HUES48 (cell line): ENCODE measurements around the gene GAPVD1.
"Not testable (repeated sequence)": the region's sequence is repeated elsewhere in the genome, so short reads cannot be mapped to it uniquely, and the experiment has no call there.

Source experiments
- H3K27ac ChIP-seq: one replicate; pipeline ENCODE4 v1.7.0; 2013; ENCODE audit warnings: low read depth, low read length, inconsistent platforms
- H3K27me3 ChIP-seq: 2 replicates; pipeline ENCODE4 v1.6.1; 2013; ENCODE audit warnings: mild to moderate bottlenecking, low read length; ENCODE audit not compliant: control insufficient read depth, insufficient read depth
- H3K36me3 ChIP-seq: 2 replicates; pipeline ENCODE4 v1.6.1; 2013; ENCODE audit warnings: low read length; ENCODE audit not compliant: control insufficient read depth, insufficient read depth
- H3K4me1 ChIP-seq: 2 replicates; pipeline ENCODE4 v1.6.1; 2013; ENCODE audit warnings: mild to moderate bottlenecking, low read length; ENCODE audit not compliant: control insufficient read depth, insufficient read depth
- H3K4me3 ChIP-seq: 2 replicates; pipeline ENCODE4 v1.5.1; 2013; ENCODE audit warnings: mild to moderate bottlenecking, low read depth, low read length
- H3K9ac ChIP-seq: 2 replicates; pipeline ENCODE4 v1.6.1; 2013; ENCODE audit warnings: mild to moderate bottlenecking, low read depth, low read length, moderate library complexity
- H3K9me3 ChIP-seq: 2 replicates; pipeline ENCODE4 v1.6.1; 2013; ENCODE audit warnings: low read length; ENCODE audit not compliant: control insufficient read depth, insufficient read depth

Gene GAPVD1, protein sequence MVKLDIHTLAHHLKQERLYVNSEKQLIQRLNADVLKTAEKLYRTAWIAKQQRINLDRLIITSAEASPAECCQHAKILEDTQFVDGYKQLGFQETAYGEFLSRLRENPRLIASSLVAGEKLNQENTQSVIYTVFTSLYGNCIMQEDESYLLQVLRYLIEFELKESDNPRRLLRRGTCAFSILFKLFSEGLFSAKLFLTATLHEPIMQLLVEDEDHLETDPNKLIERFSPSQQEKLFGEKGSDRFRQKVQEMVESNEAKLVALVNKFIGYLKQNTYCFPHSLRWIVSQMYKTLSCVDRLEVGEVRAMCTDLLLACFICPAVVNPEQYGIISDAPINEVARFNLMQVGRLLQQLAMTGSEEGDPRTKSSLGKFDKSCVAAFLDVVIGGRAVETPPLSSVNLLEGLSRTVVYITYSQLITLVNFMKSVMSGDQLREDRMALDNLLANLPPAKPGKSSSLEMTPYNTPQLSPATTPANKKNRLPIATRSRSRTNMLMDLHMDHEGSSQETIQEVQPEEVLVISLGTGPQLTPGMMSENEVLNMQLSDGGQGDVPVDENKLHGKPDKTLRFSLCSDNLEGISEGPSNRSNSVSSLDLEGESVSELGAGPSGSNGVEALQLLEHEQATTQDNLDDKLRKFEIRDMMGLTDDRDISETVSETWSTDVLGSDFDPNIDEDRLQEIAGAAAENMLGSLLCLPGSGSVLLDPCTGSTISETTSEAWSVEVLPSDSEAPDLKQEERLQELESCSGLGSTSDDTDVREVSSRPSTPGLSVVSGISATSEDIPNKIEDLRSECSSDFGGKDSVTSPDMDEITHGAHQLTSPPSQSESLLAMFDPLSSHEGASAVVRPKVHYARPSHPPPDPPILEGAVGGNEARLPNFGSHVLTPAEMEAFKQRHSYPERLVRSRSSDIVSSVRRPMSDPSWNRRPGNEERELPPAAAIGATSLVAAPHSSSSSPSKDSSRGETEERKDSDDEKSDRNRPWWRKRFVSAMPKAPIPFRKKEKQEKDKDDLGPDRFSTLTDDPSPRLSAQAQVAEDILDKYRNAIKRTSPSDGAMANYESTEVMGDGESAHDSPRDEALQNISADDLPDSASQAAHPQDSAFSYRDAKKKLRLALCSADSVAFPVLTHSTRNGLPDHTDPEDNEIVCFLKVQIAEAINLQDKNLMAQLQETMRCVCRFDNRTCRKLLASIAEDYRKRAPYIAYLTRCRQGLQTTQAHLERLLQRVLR (N-terminal part only)

GRCh38 chr9:125261501-125262293 lies at the start of gene GAPVD1:
TSS of gene GAPVD1 (plus strand) at chr9:125261826. CDS start at chr9:125298922, 37,096 bp downstream.
- Histone ChIP-seq H3K4me1 (peaks cover 5% of the 10 kb centered on the region; the same call in 1 of the 2 replicates), H3K27me3 (no peaks in the 10 kb centered on the region), H3K9ac (peak within 1 kb of the TSS; percentile 52), H3K4me3 (peak within 1 kb of the TSS; percentile 81), H3K9me3 (no peaks in the 10 kb centered on the region), H3K36me3 (peaks cover 3% of the 10 kb centered on the region; the same call in 1 of the 2 replicates), H3K27ac (peak within 1 kb of the TSS; percentile 61)

DNA sequence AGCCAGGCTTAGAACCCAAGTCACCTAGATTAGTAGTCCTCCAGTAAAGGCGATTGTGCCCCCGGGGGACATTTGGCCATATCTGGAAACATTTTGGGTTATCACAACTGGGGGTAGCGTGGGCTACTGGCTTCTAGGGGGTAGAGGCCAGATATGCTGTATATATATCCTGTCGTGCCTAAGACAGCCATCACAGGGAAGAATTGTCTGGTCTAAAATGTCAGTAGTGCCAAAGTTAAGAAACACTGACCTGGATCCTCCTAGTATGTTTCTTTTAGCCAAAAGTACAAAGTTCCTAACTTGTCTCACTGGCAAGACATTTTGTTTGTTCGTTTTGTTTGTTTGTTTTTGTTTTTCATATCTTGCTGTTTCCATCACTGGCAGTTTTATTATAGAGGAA lies 47.4 kb upstream of the GAPVD1 start:
- peaks cover 36% of the 10 kb centered on the region for H3K36me3 ChIP-seq
- no peaks in the 10 kb centered on the region for H3K4me1 ChIP-seq
- H3K4me3 ChIP-seq, result no peak overlapping the region
- H3K9ac ChIP-seq, result no peak overlapping the region
- H3K27ac ChIP-seq, result no peak overlapping the region
- H3K27me3 ChIP-seq, result no peaks in the 10 kb centered on the region
- H3K9me3 ChIP-seq, result no peaks in the 10 kb centered on the region

DNA sequence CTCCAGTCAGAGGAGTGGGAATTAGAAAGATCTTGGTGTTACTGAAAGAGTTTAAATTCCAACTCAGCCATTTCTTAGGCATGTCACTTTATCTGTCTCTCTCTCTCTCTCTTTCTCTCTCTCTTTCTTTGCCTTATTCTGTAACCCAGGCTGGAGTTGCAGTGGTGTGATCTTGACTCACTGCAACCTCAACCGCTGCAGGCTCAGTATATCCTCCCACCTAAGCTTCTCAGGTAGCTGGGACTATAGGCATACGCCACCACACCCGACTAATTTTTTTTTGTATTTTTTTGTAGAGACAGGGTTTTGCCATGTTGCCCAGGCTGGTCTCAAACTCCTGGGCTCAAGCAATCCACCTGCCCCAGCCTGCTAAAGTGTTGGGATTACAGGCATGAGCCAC lies 43.0 kb upstream of the GAPVD1 start:
- Histone ChIP-seq H3K27ac (no peak overlapping the region), H3K36me3 (peaks cover 36% of the 10 kb centered on the region), H3K9me3 (no peaks in the 10 kb centered on the region), H3K9ac (no peak overlapping the region), H3K4me3 (no peak overlapping the region), H3K27me3 (no peaks in the 10 kb centered on the region), H3K4me1 (no peaks in the 10 kb centered on the region)

- not testable (repeated sequence) for H3K9me3 ChIP-seq, H3K4me3 ChIP-seq, H3K9ac ChIP-seq, H3K4me1 ChIP-seq, H3K27me3 ChIP-seq, H3K27ac ChIP-seq
- peaks cover 31% of the 10 kb centered on the region for H3K36me3 ChIP-seq
Measured at GRCh38 chr9:125224858-125225257, 36.8 kb upstream of the GAPVD1 start.

GRCh38 chr9:125227761-125228160 lies 33.9 kb upstream of the GAPVD1 start:
- no peaks in the 10 kb centered on the region for H3K4me1 ChIP-seq
- no peaks in the 10 kb centered on the region for H3K9me3 ChIP-seq
- no peak overlapping the region for H3K4me3 ChIP-seq
- no peak overlapping the region for H3K27ac ChIP-seq
- no peak overlapping the region for H3K9ac ChIP-seq
- peaks cover 24% of the 10 kb centered on the region for H3K36me3 ChIP-seq
- H3K27me3 ChIP-seq, result no peaks in the 10 kb centered on the region

GRCh38 chr9:125233678-125234077 lies 27.9 kb upstream of the GAPVD1 start:
- H3K9ac ChIP-seq, result no peak overlapping the region
- H3K27ac ChIP-seq, result no peak overlapping the region
- H3K36me3 ChIP-seq, result peaks cover 67% of the 10 kb centered on the region

GRCh38 chr9:125234099-125234498 lies 27.5 kb upstream of the GAPVD1 start:
- not testable (repeated sequence) for H3K4me3 ChIP-seq, H3K27ac ChIP-seq, H3K9me3 ChIP-seq, H3K9ac ChIP-seq, H3K27me3 ChIP-seq, H3K4me1 ChIP-seq
- peaks cover 72% of the 10 kb centered on the region for H3K36me3 ChIP-seq

More at GRCh38 chr9:125233678-125234077, 27.9 kb upstream of the GAPVD1 start:
- Histone ChIP-seq H3K27me3 (no peaks in the 10 kb centered on the region), H3K4me1 (no peaks in the 10 kb centered on the region), H3K4me3 (no peak overlapping the region), H3K9me3 (no peaks in the 10 kb centered on the region)

DNA sequence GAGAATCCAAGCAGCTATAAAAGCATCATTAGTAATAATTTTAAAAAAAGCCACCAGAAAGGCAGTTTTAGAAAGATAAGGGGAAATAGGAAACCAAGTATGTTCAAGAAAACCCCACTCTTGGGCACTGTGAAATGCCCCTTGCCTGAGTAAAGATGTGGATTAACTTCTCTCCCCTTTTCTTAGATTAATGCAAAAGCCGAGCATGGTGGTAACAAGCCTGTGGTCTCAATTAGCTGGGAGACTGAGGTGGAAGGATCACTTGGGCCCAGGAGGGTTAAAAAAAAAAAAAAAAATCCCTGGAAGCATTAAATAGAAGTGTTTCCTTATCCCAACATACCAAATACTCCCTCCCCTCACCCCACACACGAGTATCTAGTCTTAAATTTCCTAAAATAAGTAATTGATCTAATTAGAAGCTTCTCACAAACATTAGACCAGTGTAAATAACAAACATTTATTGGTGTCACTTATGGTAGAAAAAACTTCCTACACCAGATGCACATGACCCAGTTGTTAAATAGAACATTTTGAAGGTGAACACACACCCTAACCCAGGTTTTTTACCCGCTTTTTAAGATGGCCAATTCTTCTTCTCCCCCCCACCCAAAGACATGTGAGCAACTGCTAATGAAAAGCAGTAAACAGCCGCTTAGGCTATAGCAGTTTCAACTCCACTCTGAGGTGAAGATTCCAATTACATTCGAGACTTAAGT lies 25.7 kb upstream of the GAPVD1 start:
- H3K36me3 ChIP-seq, result peaks cover 74% of the 10 kb centered on the region
- H3K9me3 ChIP-seq, result no peaks in the 10 kb centered on the region
- H3K4me1 ChIP-seq, result peaks cover 4% of the 10 kb centered on the region; the same call in 1 of the 2 replicates
- no peaks in the 10 kb centered on the region for H3K27me3 ChIP-seq
- H3K27ac ChIP-seq, result no peak overlapping the region
- H3K9ac ChIP-seq, result no peak overlapping the region
- no peak overlapping the region for H3K4me3 ChIP-seq

GRCh38 chr9:125236520-125237159 lies 25.0 kb upstream of the GAPVD1 start:
- H3K4me3 ChIP-seq, H3K9me3 ChIP-seq, H3K27me3 ChIP-seq, H3K27ac ChIP-seq, H3K4me1 ChIP-seq, H3K9ac ChIP-seq: not testable (repeated sequence)
- peaks cover 74% of the 10 kb centered on the region for H3K36me3 ChIP-seq
